HUES48 (cell line): ENCODE measurements around the gene TMC1.

ENCODE experiments used
- H3K27ac ChIP-seq: one replicate; pipeline ENCODE4 v1.7.0; 2013; ENCODE audit warnings: low read depth, low read length, inconsistent platforms
- H3K27me3 ChIP-seq: 2 replicates; pipeline ENCODE4 v1.6.1; 2013; ENCODE audit warnings: mild to moderate bottlenecking, low read length; ENCODE audit not compliant: control insufficient read depth, insufficient read depth
- H3K36me3 ChIP-seq: 2 replicates; pipeline ENCODE4 v1.6.1; 2013; ENCODE audit warnings: low read length; ENCODE audit not compliant: control insufficient read depth, insufficient read depth
- H3K4me1 ChIP-seq: 2 replicates; pipeline ENCODE4 v1.6.1; 2013; ENCODE audit warnings: mild to moderate bottlenecking, low read length; ENCODE audit not compliant: control insufficient read depth, insufficient read depth
- H3K4me3 ChIP-seq: 2 replicates; pipeline ENCODE4 v1.5.1; 2013; ENCODE audit warnings: mild to moderate bottlenecking, low read depth, low read length
- H3K9ac ChIP-seq: 2 replicates; pipeline ENCODE4 v1.6.1; 2013; ENCODE audit warnings: mild to moderate bottlenecking, low read depth, low read length, moderate library complexity
- H3K9me3 ChIP-seq: 2 replicates; pipeline ENCODE4 v1.6.1; 2013; ENCODE audit warnings: low read length; ENCODE audit not compliant: control insufficient read depth, insufficient read depth

TMC1 gene

DNA sequence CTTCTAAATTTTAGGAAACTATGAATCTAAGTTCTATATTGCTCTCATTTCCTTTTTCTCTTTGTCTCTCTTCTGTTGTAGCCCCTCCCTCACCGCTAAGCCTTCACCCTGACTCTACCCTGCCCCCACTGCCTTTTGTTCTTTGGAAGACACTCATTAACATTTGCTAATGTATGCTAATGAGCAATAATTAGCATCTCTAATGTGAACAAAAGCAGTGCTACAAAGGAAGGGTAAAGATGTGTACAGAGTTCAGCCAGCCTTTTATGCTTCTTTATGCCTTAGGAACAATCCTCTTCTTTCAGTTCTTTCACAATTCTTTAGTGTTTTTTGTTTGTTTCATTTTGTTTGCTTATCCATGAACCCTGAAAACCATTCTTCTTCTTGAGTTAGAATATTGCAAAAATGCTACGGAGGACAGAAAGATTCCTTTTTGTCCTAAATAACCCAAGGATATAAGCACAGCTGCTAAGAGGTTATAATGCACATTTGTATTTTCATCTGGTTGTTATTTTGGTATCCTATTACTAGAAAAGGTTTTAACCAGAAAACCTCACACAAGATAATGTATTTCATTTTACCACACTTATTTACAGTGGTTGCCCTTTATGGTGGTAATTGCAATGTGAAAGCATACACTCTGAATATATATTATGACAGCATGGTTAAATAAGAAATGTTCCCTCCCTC, 159.3 kb downstream of the TMC1 start:
- H3K9ac ChIP-seq = peak overlapping the region; percentile 53
- peak overlapping the region; percentile 99 for H3K27ac ChIP-seq

DNA sequence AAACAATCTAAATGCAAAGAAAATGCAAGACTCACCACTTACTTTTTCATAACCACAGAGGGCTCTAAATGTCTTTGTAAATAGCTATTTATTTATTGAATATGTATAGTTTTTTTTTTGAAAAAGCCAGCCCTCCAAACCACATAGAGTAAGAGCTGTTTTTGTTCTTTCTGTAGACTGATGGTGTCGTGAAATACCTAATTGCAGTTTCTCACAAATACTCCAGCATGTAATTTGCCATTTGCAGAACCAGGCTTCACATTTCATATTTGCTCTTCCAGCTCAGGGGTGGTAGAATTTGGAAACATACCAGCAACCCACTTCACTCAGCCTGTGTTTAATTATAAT, 159.8 kb downstream of the TMC1 start:
- peak overlapping the region; percentile 42; the same call in 1 of the 2 replicates for H3K4me3 ChIP-seq
- peak overlapping the region; percentile 99 for H3K27ac ChIP-seq
- no peaks in the 10 kb centered on the region for H3K27me3 ChIP-seq
- peaks cover 36% of the 10 kb centered on the region for H3K4me1 ChIP-seq
- H3K9ac ChIP-seq = peak overlapping the region; percentile 53; the same call in 1 of the 2 replicates
- H3K36me3 ChIP-seq = no peaks in the 10 kb centered on the region
- H3K9me3 ChIP-seq = no peaks in the 10 kb centered on the region

More for the DNA sequence above, 159.3 kb downstream of the TMC1 start:
- Histone ChIP-seq H3K36me3 (no peaks in the 10 kb centered on the region), H3K9me3 (no peaks in the 10 kb centered on the region), H3K27me3 (no peaks in the 10 kb centered on the region), H3K4me3 (peak overlapping the region; percentile 42), H3K4me1 (peaks cover 36% of the 10 kb centered on the region)

DNA sequence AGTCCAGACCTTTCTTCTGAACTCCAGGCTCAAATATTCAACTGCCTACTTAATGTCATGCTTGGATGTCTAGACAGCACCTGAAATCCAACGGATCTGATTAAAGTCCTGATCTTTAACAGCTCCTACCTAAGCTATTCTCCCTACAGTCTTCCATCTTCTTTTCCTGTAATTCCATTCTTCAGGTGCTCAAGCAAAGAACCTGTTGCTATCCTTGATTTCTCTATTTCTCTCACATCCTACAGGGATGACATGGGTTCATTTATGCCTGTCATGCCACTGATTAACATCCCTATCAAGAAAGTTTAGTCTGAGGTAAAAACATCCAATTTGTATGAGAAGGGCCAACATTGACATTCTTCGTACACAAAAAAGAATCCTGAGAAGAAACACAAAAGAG, 163.2 kb downstream of the TMC1 start:
- no peak overlapping the region for H3K9ac ChIP-seq

DNA sequence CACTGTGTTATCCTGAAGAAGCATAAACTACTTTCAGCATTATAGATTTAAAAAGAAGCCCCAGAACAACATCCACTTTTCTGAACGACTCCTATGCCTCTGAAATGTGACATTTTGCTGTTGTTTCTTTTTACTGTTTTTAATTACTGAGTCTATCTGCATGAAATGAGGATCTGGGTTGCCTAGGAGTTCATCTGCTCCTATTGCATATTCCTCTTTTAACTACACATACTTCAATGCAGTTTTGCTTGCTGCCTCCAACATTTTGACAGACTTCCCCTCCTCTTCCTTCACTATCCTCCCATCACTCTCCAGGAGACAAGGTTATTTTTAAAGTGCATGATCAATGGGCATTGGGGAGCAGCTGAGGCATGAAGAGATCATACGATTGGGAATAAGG, 164.5 kb downstream of the TMC1 start:
- H3K4me1 ChIP-seq = peaks cover 18% of the 10 kb centered on the region
- H3K27me3 ChIP-seq = no peaks in the 10 kb centered on the region
- no peak overlapping the region for H3K9ac ChIP-seq
- peaks cover 3% of the 10 kb centered on the region; the same call in 1 of the 2 replicates for H3K9me3 ChIP-seq
- H3K36me3 ChIP-seq = no peaks in the 10 kb centered on the region
- H3K27ac ChIP-seq = no peak overlapping the region
- H3K4me3 ChIP-seq = no peak overlapping the region

More for the DNA sequence above, 163.2 kb downstream of the TMC1 start:
- peaks cover 29% of the 10 kb centered on the region for H3K4me1 ChIP-seq
- H3K36me3 ChIP-seq = no peaks in the 10 kb centered on the region
- no peak overlapping the region for H3K27ac ChIP-seq
- no peak overlapping the region for H3K4me3 ChIP-seq
- no peaks in the 10 kb centered on the region for H3K9me3 ChIP-seq
- no peaks in the 10 kb centered on the region for H3K27me3 ChIP-seq

DNA sequence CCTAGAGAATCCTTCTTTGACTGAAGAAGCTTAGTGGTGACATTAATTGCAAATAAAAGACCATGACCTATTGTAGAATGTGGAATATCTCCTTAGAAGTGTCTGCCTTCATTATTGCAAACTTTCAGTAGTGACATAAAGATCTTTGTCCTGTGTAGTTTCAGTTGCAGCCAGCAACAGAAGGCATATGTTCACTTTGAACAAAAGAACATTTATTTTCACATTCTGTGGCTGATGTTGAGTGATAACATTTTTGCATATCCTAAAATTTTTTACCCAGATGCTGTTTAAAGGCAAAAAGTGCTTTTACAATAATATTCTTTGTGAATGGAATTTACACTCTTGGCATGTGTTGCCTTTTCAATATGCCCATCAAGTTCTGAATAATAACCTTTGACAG, 165.9 kb downstream of the TMC1 start:
- peaks cover 4% of the 10 kb centered on the region; the same call in 1 of the 2 replicates for H3K9me3 ChIP-seq
- no peaks in the 10 kb centered on the region for H3K36me3 ChIP-seq
- H3K9ac ChIP-seq = no peak overlapping the region
- H3K4me1 ChIP-seq = peaks cover 4% of the 10 kb centered on the region
- no peak overlapping the region for H3K4me3 ChIP-seq
- H3K27ac ChIP-seq = no peak overlapping the region
- no peaks in the 10 kb centered on the region for H3K27me3 ChIP-seq

DNA sequence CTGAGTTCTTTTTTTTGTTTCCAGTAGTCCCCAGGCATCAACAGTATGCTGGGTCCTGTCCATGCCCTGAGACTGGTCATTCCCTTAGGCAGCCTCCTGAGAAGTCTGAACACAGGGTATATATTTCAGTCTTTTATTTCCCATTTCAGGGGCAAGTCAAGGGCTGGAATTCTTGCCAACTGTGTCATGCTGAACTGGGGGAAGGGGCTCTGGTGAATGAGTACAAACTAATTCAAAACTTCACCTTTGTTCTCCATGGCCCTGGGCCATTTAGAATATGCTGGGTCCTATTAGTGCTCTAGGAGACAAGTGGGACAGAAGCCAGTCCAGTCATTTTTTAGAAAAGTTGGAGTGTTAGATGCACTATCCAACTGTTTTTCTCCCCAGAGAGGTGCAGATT, 170.3 kb downstream of the TMC1 start:
- no peak overlapping the region for H3K27ac ChIP-seq
- no peak overlapping the region for H3K4me3 ChIP-seq
- peaks cover 4% of the 10 kb centered on the region; the same call in 1 of the 2 replicates for H3K9me3 ChIP-seq
- no peak overlapping the region for H3K9ac ChIP-seq
- no peaks in the 10 kb centered on the region for H3K27me3 ChIP-seq
- H3K4me1 ChIP-seq = no peaks in the 10 kb centered on the region
- H3K36me3 ChIP-seq = no peaks in the 10 kb centered on the region

DNA sequence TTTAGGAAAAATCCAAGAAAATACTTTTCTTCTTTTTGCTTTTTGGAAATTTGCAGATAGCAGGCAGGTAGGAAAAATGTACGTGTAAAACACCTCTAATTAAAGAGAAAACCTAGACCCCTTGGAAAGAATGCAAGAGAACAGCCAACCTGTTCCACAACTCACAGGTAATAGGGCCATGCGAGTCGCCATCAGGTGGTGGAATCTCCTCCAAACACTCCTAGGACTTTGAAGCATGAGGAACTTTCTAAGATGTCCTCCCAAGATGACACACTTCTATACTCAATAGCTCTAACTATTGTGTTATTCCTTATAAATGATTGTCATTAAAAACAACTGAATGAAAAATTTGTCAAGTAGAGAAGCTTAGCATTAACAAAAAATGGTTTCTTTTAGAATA, 174.0 kb downstream of the TMC1 start:
- 0 out of 2 replicates have a peak, but pooled peaks cover 3% of the 10 kb centered on the region for H3K4me1 ChIP-seq
- H3K9ac ChIP-seq = no peak overlapping the region
- peaks cover 4% of the 10 kb centered on the region; the same call in 1 of the 2 replicates for H3K9me3 ChIP-seq
- no peaks in the 10 kb centered on the region for H3K27me3 ChIP-seq
- no peaks in the 10 kb centered on the region for H3K36me3 ChIP-seq
- H3K27ac ChIP-seq = no peak overlapping the region
- H3K4me3 ChIP-seq = no peak overlapping the region

DNA sequence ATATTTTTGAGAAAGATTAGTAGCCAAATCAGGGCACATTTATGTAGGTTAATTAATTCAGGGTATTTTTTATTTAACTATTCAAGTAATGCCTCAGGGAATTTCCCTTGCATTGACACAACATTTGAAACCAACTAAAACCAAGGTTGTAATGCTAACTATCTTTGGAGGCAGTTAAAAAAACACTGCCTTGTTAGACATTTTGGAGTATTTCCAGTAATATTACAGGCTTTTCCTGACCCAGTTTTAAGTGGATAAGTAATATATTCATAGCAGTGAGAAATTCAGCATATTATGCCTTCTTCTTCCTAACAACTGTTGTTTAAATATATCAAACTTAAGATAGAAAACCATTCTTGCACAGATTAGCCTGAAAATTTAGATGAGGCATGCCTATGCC, 175.1 kb downstream of the TMC1 start:
- Histone ChIP-seq H3K27me3 (no peaks in the 10 kb centered on the region), H3K4me3 (no peak overlapping the region), H3K27ac (no peak overlapping the region), H3K36me3 (no peaks in the 10 kb centered on the region), H3K4me1 (0 out of 2 replicates have a peak, but pooled peaks cover 3% of the 10 kb centered on the region), H3K9me3 (no peaks in the 10 kb centered on the region), H3K9ac (no peak overlapping the region)

DNA sequence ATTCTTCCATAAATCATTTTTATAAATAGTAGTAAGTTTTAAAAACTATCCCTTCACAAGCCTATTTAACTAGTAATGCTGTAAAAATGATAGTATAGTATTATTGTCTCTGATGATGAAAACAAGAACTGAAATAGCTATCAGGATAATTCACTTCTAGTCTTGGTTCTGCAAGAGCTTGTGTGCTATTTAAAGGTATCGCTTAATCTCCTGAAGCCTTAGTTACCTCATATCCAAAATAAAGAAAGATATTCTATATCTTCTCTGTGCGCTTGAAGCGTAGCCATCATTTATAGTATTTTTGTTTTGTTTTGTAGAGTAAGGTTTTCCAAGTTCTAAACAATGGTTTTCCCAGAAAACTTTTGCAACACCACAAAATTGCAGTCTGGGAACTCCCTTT, 180.1 kb downstream of the TMC1 start:
- H3K9me3 ChIP-seq = no peaks in the 10 kb centered on the region
- no peak overlapping the region for H3K4me3 ChIP-seq
- 0 out of 2 replicates have a peak, but pooled peaks cover 3% of the 10 kb centered on the region for H3K4me1 ChIP-seq
- H3K27ac ChIP-seq = no peak overlapping the region
- no peak overlapping the region for H3K9ac ChIP-seq
- no peaks in the 10 kb centered on the region for H3K36me3 ChIP-seq
- no peaks in the 10 kb centered on the region for H3K27me3 ChIP-seq

DNA sequence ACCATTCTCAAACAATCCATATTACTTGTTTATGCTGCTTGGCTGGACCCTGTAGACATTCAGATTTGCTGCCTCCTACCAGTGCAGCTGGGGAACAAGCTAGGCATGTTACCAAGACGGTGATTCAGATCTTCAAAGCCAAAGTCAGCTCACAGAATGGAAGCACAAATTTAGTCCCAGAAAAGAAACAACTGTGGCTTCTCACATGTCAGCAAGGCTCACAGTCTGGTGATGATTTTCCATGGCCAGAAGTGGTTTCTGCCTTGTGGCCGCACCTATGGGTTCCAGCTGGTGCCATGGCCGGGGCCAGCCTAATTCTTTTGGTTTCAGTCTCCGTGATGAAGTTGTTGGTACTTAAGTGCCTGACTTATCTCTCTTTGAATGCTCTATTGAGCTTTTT, 182.2 kb downstream of the TMC1 start:
- Histone ChIP-seq H3K27ac (no peak overlapping the region), H3K9me3 (no peaks in the 10 kb centered on the region), H3K9ac (no peak overlapping the region), H3K4me3 (no peak overlapping the region), H3K36me3 (no peaks in the 10 kb centered on the region), H3K27me3 (no peaks in the 10 kb centered on the region), H3K4me1 (0 out of 2 replicates have a peak, but pooled peaks cover 3% of the 10 kb centered on the region)

DNA sequence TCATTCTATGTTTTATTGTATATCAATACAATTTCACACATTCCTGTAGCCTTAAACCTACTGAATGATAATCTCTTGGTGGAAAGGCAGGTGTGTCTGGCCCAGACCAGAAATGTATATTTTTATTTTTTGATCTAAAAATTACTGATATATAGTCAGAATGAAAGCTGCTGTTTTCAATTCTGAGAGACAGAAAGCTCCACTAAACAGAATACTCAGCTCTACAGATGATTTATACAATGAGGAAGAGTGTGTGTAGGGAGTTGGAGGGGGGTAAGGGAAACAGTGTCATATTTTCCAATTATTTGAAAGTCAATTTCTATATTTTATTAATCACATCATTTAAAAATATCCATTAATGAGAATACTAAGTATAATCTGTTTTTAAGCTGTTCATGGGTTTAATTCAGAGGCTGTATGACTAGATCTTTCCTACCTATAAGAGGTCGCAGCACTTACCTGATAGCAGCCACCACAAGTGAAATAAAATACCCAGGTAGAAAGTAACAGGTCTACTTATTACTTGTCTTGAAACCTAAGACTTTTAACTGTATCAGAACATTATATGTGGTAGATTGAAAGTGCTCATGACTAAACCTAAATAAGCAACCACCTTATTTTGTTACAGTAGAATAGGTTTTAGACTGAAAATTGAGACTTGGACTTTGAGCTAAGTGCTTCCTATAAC, 183.4 kb downstream of the TMC1 start:
- Histone ChIP-seq H3K27me3 (no peaks in the 10 kb centered on the region), H3K9ac (no peak overlapping the region), H3K27ac (no peak overlapping the region), H3K36me3 (no peaks in the 10 kb centered on the region), H3K4me3 (no peak overlapping the region), H3K4me1 (no peaks in the 10 kb centered on the region), H3K9me3 (no peaks in the 10 kb centered on the region)
